ENCODE measurements around the gene PLD4. TPM values are rescaled to one million over a fixed set of nuclear protein-coding genes. Genes with fewer than 3 reads are reported as not detected.

Gene PLD4
- total RNA-seq, 4 donors from 2014 or later: under 0.01 to 0.42 (median 0.31) TPM; not detected in 1

DNA sequence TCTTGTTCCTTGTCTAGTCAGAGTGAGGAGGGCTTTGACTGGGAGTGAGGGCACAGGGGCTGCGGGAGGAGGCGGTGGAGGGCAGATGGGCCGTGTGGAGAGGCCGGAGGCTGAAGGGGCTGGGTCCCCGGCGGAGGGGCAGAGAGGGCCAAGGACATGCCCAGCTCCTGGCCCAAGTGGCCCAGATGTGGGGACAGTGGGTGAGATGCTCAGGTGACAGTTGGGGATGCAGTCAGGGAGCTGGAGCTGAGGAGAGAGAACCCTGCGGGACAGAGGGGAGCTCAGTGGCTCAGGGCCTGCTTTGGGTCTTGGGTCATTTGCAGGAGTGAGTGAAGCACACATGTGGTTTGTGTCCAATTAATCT, 26.5 kb upstream of the PLD4 start:
- no peaks in the 10 kb centered on the region for H3K9me3 ChIP-seq
- ATAC-seq: no peak
- 90% methylated on average over 5 of the region's 7 CpGs; no CpG with 5 or more reads in 1 of the 2 donors for WGBS, 2 donors (ENCODE audit: low coverage in 1 of 2)

DNA sequence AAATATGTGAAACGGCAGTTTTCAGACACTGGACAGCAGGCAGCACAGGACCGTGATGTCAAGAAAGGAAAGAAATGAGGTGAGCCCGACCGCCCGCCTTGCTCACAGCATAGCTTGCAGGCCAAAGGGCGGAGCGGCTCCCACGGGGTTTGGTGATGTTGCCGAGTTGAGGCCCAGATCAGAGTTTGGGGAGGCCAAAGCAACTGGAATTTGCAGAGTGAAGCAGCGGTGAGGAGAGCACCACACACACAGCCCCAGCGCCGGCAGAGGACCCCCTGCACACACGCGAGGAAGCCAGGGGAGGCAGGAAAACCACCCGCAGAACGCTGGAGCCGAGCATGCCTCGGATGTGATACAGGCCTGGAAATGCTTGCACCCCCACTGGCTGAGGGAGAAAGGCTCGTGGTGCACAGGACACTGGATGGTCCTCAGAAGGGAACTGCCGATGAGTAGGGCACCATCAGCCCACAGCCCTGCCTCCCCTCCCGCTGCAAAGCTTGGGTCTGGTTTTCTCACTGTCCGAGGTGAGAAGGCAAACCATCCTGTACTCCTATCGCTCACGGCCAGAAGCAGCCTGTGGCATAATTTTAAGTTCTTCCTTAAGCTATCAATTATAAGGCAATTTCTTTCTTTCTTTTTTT, 25.7 kb upstream of the PLD4 start:
- TF ChIP-seq EP300 (IDR thresholded peaks at IDR 0.05) (no peak), POLR2A (IDR thresholded peaks at IDR 0.05) (no peak), POLR2AphosphoS5 (IDR thresholded peaks at IDR 0.05) (no peak), CTCF (IDR thresholded peaks at IDR 0.05) (no peak)
- Histone ChIP-seq H3K9me3 (no peaks in the 10 kb centered on the region), H3K27ac (no peak overlapping the region), H3K27me3 (no peaks in the 10 kb centered on the region), H3K4me3 (no peak overlapping the region), H3K4me1 (peaks cover 0 to 26% (median 0%) of the 10 kb centered on the region in 3 donors), H3K36me3 (peaks cover 0 to 11% of the 10 kb centered on the region in 2 donors)
- no peak for ATAC-seq
- WGBS, 2 donors (ENCODE audit: low coverage in 1 of 2): 63 to 64% methylated on average over 8 to 24 of the region's 24 CpGs

More for the DNA sequence above, 26.5 kb upstream of the PLD4 start:
- peaks cover 0 to 17% of the 10 kb centered on the region in 2 donors for H3K36me3 ChIP-seq
- H3K27ac ChIP-seq: no peak overlapping the region
- H3K4me1 ChIP-seq: peaks cover 0 to 27% (median 0%) of the 10 kb centered on the region in 3 donors
- TF ChIP-seq EP300 (IDR thresholded peaks at IDR 0.05) (no peak), POLR2AphosphoS5 (IDR thresholded peaks at IDR 0.05) (no peak), POLR2A (IDR thresholded peaks at IDR 0.05) (no peak), CTCF (IDR thresholded peaks at IDR 0.05) (no peak)
- no peaks in the 10 kb centered on the region for H3K27me3 ChIP-seq
- H3K4me3 ChIP-seq: no peak overlapping the region

DNA sequence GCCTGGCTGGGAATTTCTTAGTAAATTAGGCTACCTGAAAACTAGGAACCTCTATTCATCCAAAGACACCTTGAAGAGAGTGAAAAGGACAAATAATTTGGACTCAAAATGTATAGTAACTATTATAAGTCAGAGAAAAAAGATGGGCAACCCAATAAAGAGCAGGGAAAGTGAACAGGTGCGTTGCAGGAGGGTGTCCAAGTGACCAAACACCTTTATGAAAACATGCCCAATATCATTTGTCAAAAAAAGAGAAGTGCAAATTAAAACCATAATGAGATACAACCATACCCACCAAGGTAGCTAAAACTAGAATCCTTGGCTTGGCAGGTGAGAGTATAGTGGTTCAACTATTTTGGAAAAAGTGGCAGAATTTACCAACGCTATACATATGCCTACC, 24.9 kb upstream of the PLD4 start:
- peaks cover 3% of the 10 kb centered on the region for H3K27me3 ChIP-seq
- no peak overlapping the region for H3K4me3 ChIP-seq
- H3K9me3 ChIP-seq: no peaks in the 10 kb centered on the region
- H3K27ac ChIP-seq: no peak overlapping the region
- TF ChIP-seq POLR2A (IDR thresholded peaks at IDR 0.05): no peak
- no peak for TF ChIP-seq POLR2AphosphoS5 (IDR thresholded peaks at IDR 0.05)
- no peak for TF ChIP-seq CTCF (IDR thresholded peaks at IDR 0.05)
- TF ChIP-seq EP300 (IDR thresholded peaks at IDR 0.05): no peak
- peaks cover 0 to 19% (median 0%) of the 10 kb centered on the region in 3 donors for H3K4me1 ChIP-seq
- WGBS, 2 donors (ENCODE audit: low coverage in 1 of 2): 0 to 70% methylated on average over 1 to 2 of the region's 2 CpGs
- no peak for ATAC-seq
- peaks cover 0 to 3% of the 10 kb centered on the region in 2 donors for H3K36me3 ChIP-seq

GRCh38 chr14:104900639-104901512, 23.8 kb upstream of the PLD4 start:
- ATAC-seq: no peak
- Histone ChIP-seq H3K27me3 (peaks cover 14% of the 10 kb centered on the region), H3K4me1 (peaks cover 0 to 8% (median 0%) of the 10 kb centered on the region in 3 donors), H3K27ac (no peak overlapping the region), H3K4me3 (no peak overlapping the region), H3K36me3 (no peaks in the 10 kb centered on the region), H3K9me3 (no peaks in the 10 kb centered on the region)
- TF ChIP-seq POLR2AphosphoS5 (IDR thresholded peaks at IDR 0.05) (no peak), CTCF (IDR thresholded peaks at IDR 0.05) (no peak), POLR2A (IDR thresholded peaks at IDR 0.05) (no peak), EP300 (IDR thresholded peaks at IDR 0.05) (no peak)
- WGBS, 2 donors (ENCODE audit: low coverage in 1 of 2): 83 to 93% methylated on average over 6 to 12 of the region's 12 CpGs

All from gastroesophageal sphincter (tissue), 4 donors.